ENCODE measurements around the gene USP47. TPM values are rescaled to one million over a fixed set of nuclear protein-coding genes. Genes with fewer than 3 reads are reported as not detected.

Gene USP47
- total RNA-seq, 1 experiment from 2014 or later, result 45.9 TPM

- no peaks in the 10 kb centered on the region for H3K9me3 ChIP-seq (ENCODE audit: low read depth, low read length, poor library complexity, severe bottlenecking)
- BruUV-seq (replicated peaks), result no TSS peak
- H3K27ac ChIP-seq (ENCODE audit: low read depth, low read length, poor library complexity, severe bottlenecking), result no peak overlapping the region
- H3K4me1 ChIP-seq (ENCODE audit: insufficient read depth, low read length, poor library complexity, severe bottlenecking), result no peaks in the 10 kb centered on the region
- CTCF ChIA-PET, result no interaction called here
- TF ChIP-seq CTCF (conservative IDR thresholded peaks at IDR 0.05; ENCODE audit: low read depth, low read length) (no peak), EZH2 (IDR thresholded peaks at IDR 0.05; ENCODE audit: borderline replicate concordance, low read depth, low read length, poor library complexity, severe bottlenecking) (no peak)
- POLR2A ChIA-PET (ENCODE audit: low non-redundant PET), result no interaction called here
- intact Hi-C loops (cut with micrococcal nuclease; ENCODE audit: unreplicated experiment), result no loop called here
- H3K36me3 ChIP-seq (ENCODE audit: insufficient read depth, low read length, poor library complexity, severe bottlenecking), result peaks cover 13% of the 10 kb centered on the region
- DNase-seq (ENCODE audit: low spot score), result no peak
- H3K27me3 ChIP-seq (replicated peaks; ENCODE audit: insufficient read depth, low read depth, low read length, poor library complexity), result no peaks in the 10 kb centered on the region
- no peak overlapping the region for H3K4me3 ChIP-seq (ENCODE audit: low read depth, low read length, poor library complexity, severe bottlenecking)
Measured at GRCh38 chr11:11880179-11880578, 38.4 kb downstream of the USP47 start.

- DNase-seq (ENCODE audit: low spot score), result no peak
- CTCF ChIA-PET, result no interaction called here
- intact Hi-C loops (cut with micrococcal nuclease; ENCODE audit: unreplicated experiment), result no loop called here
Measured at GRCh38 chr11:11882539-11882938, 40.8 kb downstream of the USP47 start.

GRCh38 chr11:11884351-11884750, 42.6 kb downstream of the USP47 start:
- H3K36me3 ChIP-seq (ENCODE audit: insufficient read depth, low read length, poor library complexity, severe bottlenecking), result peaks cover 32% of the 10 kb centered on the region
- H3K4me1 ChIP-seq (ENCODE audit: insufficient read depth, low read length, poor library complexity, severe bottlenecking), result no peaks in the 10 kb centered on the region
- CTCF ChIA-PET, result no interaction called here
- TF ChIP-seq CTCF (conservative IDR thresholded peaks at IDR 0.05; ENCODE audit: low read depth, low read length) (no peak), EZH2 (IDR thresholded peaks at IDR 0.05; ENCODE audit: borderline replicate concordance, low read depth, low read length, poor library complexity, severe bottlenecking) (no peak)
- no peak overlapping the region for H3K4me3 ChIP-seq (ENCODE audit: low read depth, low read length, poor library complexity, severe bottlenecking)
- no peak overlapping the region for H3K27ac ChIP-seq (ENCODE audit: low read depth, low read length, poor library complexity, severe bottlenecking)
- POLR2A ChIA-PET (ENCODE audit: low non-redundant PET), result no interaction called here
- intact Hi-C loops (cut with micrococcal nuclease; ENCODE audit: unreplicated experiment), result no loop called here
- H3K9me3 ChIP-seq (ENCODE audit: low read depth, low read length, poor library complexity, severe bottlenecking), result no peaks in the 10 kb centered on the region
- DNase-seq (ENCODE audit: low spot score), result no peak
- no TSS peak for BruUV-seq (replicated peaks)
- no peaks in the 10 kb centered on the region for H3K27me3 ChIP-seq (replicated peaks; ENCODE audit: insufficient read depth, low read depth, low read length, poor library complexity)

More at GRCh38 chr11:11882539-11882938, 40.8 kb downstream of the USP47 start:
- Histone ChIP-seq H3K27ac (ENCODE audit: low read depth, low read length, poor library complexity, severe bottlenecking) (no peak overlapping the region), H3K4me3 (ENCODE audit: low read depth, low read length, poor library complexity, severe bottlenecking) (no peak overlapping the region), H3K9me3 (ENCODE audit: low read depth, low read length, poor library complexity, severe bottlenecking) (no peaks in the 10 kb centered on the region), H3K36me3 (ENCODE audit: insufficient read depth, low read length, poor library complexity, severe bottlenecking) (peaks cover 32% of the 10 kb centered on the region), H3K4me1 (ENCODE audit: insufficient read depth, low read length, poor library complexity, severe bottlenecking) (no peaks in the 10 kb centered on the region), H3K27me3 (replicated peaks; ENCODE audit: insufficient read depth, low read depth, low read length, poor library complexity) (no peaks in the 10 kb centered on the region)
- POLR2A ChIA-PET (ENCODE audit: low non-redundant PET), result no interaction called here
- no TSS peak for BruUV-seq (replicated peaks)
- TF ChIP-seq EZH2 (IDR thresholded peaks at IDR 0.05; ENCODE audit: borderline replicate concordance, low read depth, low read length, poor library complexity, severe bottlenecking) (no peak), CTCF (conservative IDR thresholded peaks at IDR 0.05; ENCODE audit: low read depth, low read length) (no peak)
